IMR-90 (cell line): Measurements from ENCODE around the gene CALN1. TPM values are rescaled to one million over a fixed set of nuclear protein-coding genes. Genes with fewer than 3 reads are reported as not detected.

Source experiments
- ATAC-seq: fragments of 200-7000 bp; cut with Tn5 transposase; 2 replicates; pipeline ENCODE4 v1.9.1; 2020; ENCODE audit warnings: low read depth, mild to moderate bottlenecking, moderate library complexity
- BruUV-seq: library from RNA; stranded (reverse); fragments of 400-500 nt; replicated peaks from 2 replicates; lab custom pipeline; 2021; lab: Mats Ljungman, UMichigan
- CTCF ChIA-PET: fragments of 300-600 bp; formaldehyde crosslinking; extraction: SDS; loops from one replicate; lab custom pipeline; 2021; ENCODE audit warnings: antibody characterized with exemption; lab: Yijun Ruan, JAX
- POLR2A ChIA-PET: fragments of 300-600 bp; sonication (Branson Sonifier 250); formaldehyde crosslinking; loops from one replicate; lab custom pipeline; 2022; ENCODE audit warnings: antibody characterized with exemption; ENCODE audit not compliant: unreplicated experiment; lab: Charles Lee
- DNase-seq: peaks from one replicate; pipeline ENCODE4 v3.0.0; 2013
- H2AFZ ChIP-seq: replicated peaks from 2 replicates; pipeline ENCODE3; 2013; ENCODE audit warnings: low read length, mild to moderate bottlenecking; ENCODE audit not compliant: poor library complexity
- H2AK5ac ChIP-seq: 2 replicates; pipeline ENCODE4 v1.6.1; 2013; ENCODE audit warnings: low read depth, low read length, inconsistent platforms
- H2AK9ac ChIP-seq: replicated peaks from 2 replicates; pipeline ENCODE3; 2013; ENCODE audit warnings: mild to moderate bottlenecking, low read depth, low read length, moderate library complexity; ENCODE audit not compliant: poor library complexity
- H2BK120ac ChIP-seq: 2 replicates; pipeline ENCODE4 v1.6.1; 2013; ENCODE audit warnings: low read depth, low read length, inconsistent platforms
- H2BK15ac ChIP-seq: 3 replicates; pipeline ENCODE4 v1.6.1; 2013; ENCODE audit warnings: low read depth, low read length, inconsistent platforms
- H2BK20ac ChIP-seq: 2 replicates; pipeline ENCODE4 v1.6.1; 2013; ENCODE audit warnings: low read depth, mild to moderate bottlenecking, inconsistent platforms, low read length, moderate library complexity
- H2BK5ac ChIP-seq: 2 replicates; pipeline ENCODE4 v1.6.1; 2013; ENCODE audit warnings: mild to moderate bottlenecking, low read depth, low read length, inconsistent platforms; ENCODE audit not compliant: poor library complexity, severe bottlenecking
- H3K14ac ChIP-seq: replicated peaks from 2 replicates; pipeline ENCODE4 v1.6.1; 2013; ENCODE audit warnings: low read depth, low read length, inconsistent platforms
- H3K18ac ChIP-seq: 2 replicates; pipeline ENCODE4 v1.6.1; 2013; ENCODE audit warnings: low read depth, low read length, control low read depth
- H3K23ac ChIP-seq: 2 replicates; pipeline ENCODE4 v1.6.1; 2013; ENCODE audit warnings: low read depth, low read length, inconsistent platforms
- H3K27ac ChIP-seq: 2 replicates; pipeline ENCODE4 v1.5.1; 2013; ENCODE audit warnings: mild to moderate bottlenecking, control low read depth, low read length; ENCODE audit not compliant: insufficient read depth
- H3K27me3 ChIP-seq: 2 replicates; pipeline ENCODE4 v1.6.1; 2013; ENCODE audit warnings: low read length; ENCODE audit not compliant: control insufficient read depth, insufficient read depth
- H3K36me3 ChIP-seq: 2 replicates; pipeline ENCODE4 v1.6.1; 2013; ENCODE audit warnings: low read length, mixed read lengths; ENCODE audit not compliant: control insufficient read depth, insufficient read depth
- H3K4ac ChIP-seq: 2 replicates; pipeline ENCODE4 v1.6.1; 2013; ENCODE audit warnings: low read depth, low read length, inconsistent platforms
- H3K4me1 ChIP-seq: 2 replicates; pipeline ENCODE4 v1.6.1; 2013; ENCODE audit warnings: low read length, mixed read lengths; ENCODE audit not compliant: control insufficient read depth, insufficient read depth
- H3K4me2 ChIP-seq: 2 replicates; pipeline ENCODE4 v1.6.1; 2013; ENCODE audit warnings: low read depth, mild to moderate bottlenecking, control low read depth, low read length, moderate library complexity
- H3K4me3 ChIP-seq: 2 replicates; pipeline ENCODE4 v1.5.1; 2013; ENCODE audit warnings: low read depth, mild to moderate bottlenecking, control low read depth, low read length, moderate library complexity; ENCODE audit not compliant: insufficient read depth
- H3K56ac ChIP-seq: 2 replicates; pipeline ENCODE4 v1.6.1; 2013; ENCODE audit warnings: low read length, inconsistent platforms; ENCODE audit not compliant: insufficient read depth; ENCODE audit errors: extremely low read depth
- H3K79me1 ChIP-seq, 2 experiments: 2 replicates each; pipeline ENCODE4 v1.6.1; 2013; ENCODE audit warnings: low read length in 2 of 2, inconsistent platforms in 1 of 2, low read depth in 1 of 2
- H3K9ac ChIP-seq: 2 replicates; pipeline ENCODE4 v1.6.1; 2013; ENCODE audit warnings: low read depth, low read length, control low read depth
- H3K9me1 ChIP-seq: 2 replicates; pipeline ENCODE4 v1.6.1; 2013; ENCODE audit warnings: low read length, inconsistent platforms; ENCODE audit not compliant: insufficient read depth
- H3K9me3 ChIP-seq: 2 replicates; pipeline ENCODE4 v1.6.1; 2013; ENCODE audit warnings: low read length; ENCODE audit not compliant: control insufficient read depth, insufficient read depth
- H4K20me1 ChIP-seq: 2 replicates; pipeline ENCODE4 v1.6.1; 2013; ENCODE audit warnings: low read length, inconsistent platforms; ENCODE audit not compliant: insufficient read depth
- H4K5ac ChIP-seq: 2 replicates; pipeline ENCODE4 v1.6.1; 2013; ENCODE audit warnings: mild to moderate bottlenecking, low read depth, low read length, control low read depth
- H4K8ac ChIP-seq, 2 experiments: 2 replicates each; pipeline ENCODE4 v1.6.1; 2013; ENCODE audit warnings: low read depth in 2 of 2, low read length in 2 of 2, control low read depth in 1 of 2, inconsistent platforms in 1 of 2
- H4K91ac ChIP-seq: 2 replicates; pipeline ENCODE4 v1.6.1; 2013; ENCODE audit warnings: low read depth, low read length, inconsistent platforms; ENCODE audit not compliant: insufficient read depth
- BHLHE40 ChIP-seq: fragments of 150-350 bp; IDR thresholded peaks from 2 replicates; pipeline ENCODE4 v1.6.1; 2016; ENCODE audit warnings: mild to moderate bottlenecking, low read depth, low read length
- CEBPB ChIP-seq: IDR thresholded peaks from 2 replicates; pipeline ENCODE4 v1.6.1; 2012; ENCODE audit warnings: low read depth, low read length, improper control_type of control experiment
- CHD1 ChIP-seq: IDR thresholded peaks from 2 replicates; pipeline ENCODE4 v1.6.1; 2012; ENCODE audit warnings: low read depth, low read length, improper control_type of control experiment
- FOS ChIP-seq: fragments of 150-350 bp; IDR thresholded peaks from 2 replicates; pipeline ENCODE4 v1.6.1; 2016; ENCODE audit warnings: low read depth, low read length
- MAFK ChIP-seq: IDR thresholded peaks from 2 replicates; pipeline ENCODE4 v1.6.1; 2012; ENCODE audit warnings: low read depth, low read length, improper control_type of control experiment
- MAZ ChIP-seq: IDR thresholded peaks from 2 replicates; pipeline ENCODE4 v1.6.1; 2012; ENCODE audit warnings: low read depth, mild to moderate bottlenecking, low read length, improper control_type of control experiment, moderate library complexity, borderline replicate concordance
- MXI1 ChIP-seq: IDR thresholded peaks from 2 replicates; pipeline ENCODE4 v1.6.1; 2012; ENCODE audit warnings: low read depth, mild to moderate bottlenecking, low read length, moderate library complexity, borderline replicate concordance
- NFE2L2 ChIP-seq: fragments of 150-350 bp; IDR thresholded peaks from 2 replicates; pipeline ENCODE4 v1.6.1; 2016; ENCODE audit warnings: low read depth, mild to moderate bottlenecking, low read length
- POLR2A ChIP-seq: IDR thresholded peaks from 2 replicates; pipeline ENCODE4 v1.6.1; 2012; ENCODE audit warnings: mild to moderate bottlenecking, low read depth, low read length
- RAD21 ChIP-seq: IDR thresholded peaks from 2 replicates; pipeline ENCODE4 v1.6.1; 2012; ENCODE audit warnings: low read length, improper control_type of control experiment
- RCOR1 ChIP-seq: IDR thresholded peaks from 2 replicates; pipeline ENCODE4 v1.6.1; 2012; ENCODE audit warnings: mild to moderate bottlenecking, low read length, improper control_type of control experiment; ENCODE audit not compliant: insufficient replicate concordance
- RFX5 ChIP-seq: IDR thresholded peaks from 2 replicates; pipeline ENCODE4 v1.8.0; 2012; ENCODE audit warnings: low read depth, mild to moderate bottlenecking, low read length, moderate library complexity
- SMC3 ChIP-seq: fragments of 150-350 bp; IDR thresholded peaks from 2 replicates; pipeline ENCODE4 v1.6.1; 2016; ENCODE audit warnings: low read depth, mild to moderate bottlenecking, antibody characterized with exemption, low read length, moderate library complexity
- WGBS, 2 experiments: methylation state at CpG; one replicate each; pipeline versions ENCODE4 v1.1.5 to v1.1.7; 2013; ENCODE audit warnings: missing lambda C conversion rate in 2 of 2; ENCODE audit not compliant: insufficient read length in 1 of 2; ENCODE audit errors: extremely low coverage in 2 of 2; 5-methylcytosine and 5-hydroxymethylcytosine counted together
- dilution Hi-C: fragments of 300-500 bp; cut with HindIII; formaldehyde crosslinking; loops from one replicate; pipeline ENCODE4 v1.14.3; 2018; ENCODE audit warnings: low sequenced_read_pairs; ENCODE audit not compliant: unreplicated experiment
- in situ Hi-C: fragments of 300-500 bp; cut with MboI; formaldehyde crosslinking; loops from 3 replicates; pipeline ENCODE4 v1.14.3; 2019; ENCODE audit warnings: low sequenced_read_pairs, inconsistent platforms, mixed read lengths
- intact Hi-C: fragments of 100-400 bp; cut with micrococcal nuclease; formaldehyde crosslinking; loops from 2 replicates; pipeline ENCODE4 v1.10.0; 2022
- polyA plus RNA-seq, 3 experiments: library from polyadenylated mRNA; depleted of rRNA; stranded (reverse); fragments of >200 nt; gene quantifications; 2 replicates each; pipeline ENCODE4 v1.2.3, GENCODE V29; 2012; ENCODE audit warnings: low replicate concordance in 1 of 3
- total RNA-seq: library from RNA; depleted of rRNA; stranded (reverse); fragments of >200 nt; gene quantifications from 2 replicates; pipeline ENCODE4 v1.2.3, GENCODE V29; 2012
- TF ChIP-seq, protein P1 (sequence below): conservative IDR thresholded peaks from 2 replicates; pipeline ENCODE4 v1.5.1; 2012; ENCODE audit warnings: mild to moderate bottlenecking, low read depth, low read length, improper control_type of control experiment
- TF ChIP-seq, protein P2 (sequence below): fragments of 150-350 bp; IDR thresholded peaks from 2 replicates; pipeline ENCODE4 v1.6.1; 2016; ENCODE audit warnings: low read depth, mild to moderate bottlenecking, low read length, moderate library complexity, borderline replicate concordance
- TF ChIP-seq, protein P3 (sequence below): fragments of 150-350 bp; IDR thresholded peaks from 2 replicates; pipeline ENCODE4 v1.6.1; 2017; ENCODE audit warnings: mild to moderate bottlenecking, antibody characterized with exemption, low read length, low read depth

CALN1 gene
- total and polyA plus RNA-seq, 2 of the 4 experiments (the other 2 are of a cell fraction), result not detected

DNA sequence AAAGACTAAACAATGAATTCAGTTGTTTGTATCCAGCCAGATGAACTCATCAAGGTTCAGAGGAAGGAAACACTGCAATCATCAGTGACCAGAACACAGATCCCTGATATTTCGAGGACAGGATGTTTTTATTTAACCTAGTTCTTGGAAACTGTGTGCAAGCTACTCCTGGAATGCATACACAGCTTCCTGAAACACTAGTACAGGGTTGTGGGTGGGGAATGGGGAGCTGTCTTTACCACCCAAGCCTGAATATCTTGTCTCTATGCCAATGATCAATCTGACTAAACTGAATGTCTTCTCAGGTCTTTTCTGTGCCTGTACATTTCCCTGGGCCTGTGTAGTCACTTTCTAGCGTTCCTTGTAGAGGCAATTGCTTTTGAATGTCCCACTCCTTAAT is 374.6 kb downstream of the CALN1 start:
- no peak overlapping the region for H3K14ac ChIP-seq
- no peak overlapping the region for H3K4me2 ChIP-seq
- dilution Hi-C loops, result no loop called here
- no peak overlapping the region for H2BK120ac ChIP-seq
- H2BK15ac ChIP-seq, result no peak overlapping the region
- no peak overlapping the region for H3K27ac ChIP-seq
- H2BK5ac ChIP-seq, result no peak overlapping the region
- ChIA-PET POLR2A (no interaction called here), CTCF (no interaction called here)
- DNase-seq (no peak), ATAC-seq (no peak)
- no peak overlapping the region for H3K56ac ChIP-seq
- H3K4me1 ChIP-seq, result no peaks in the 10 kb centered on the region
- no TSS peak for BruUV-seq
- no peaks in the 10 kb centered on the region for H3K36me3 ChIP-seq
- no peak overlapping the region for H2BK20ac ChIP-seq
- no peak overlapping the region for H2AFZ ChIP-seq
- no peaks in the 10 kb centered on the region for H3K27me3 ChIP-seq
- WGBS, 2 experiments, result no CpG with 5 or more reads among the region's 2 CpGs
- H4K20me1 ChIP-seq, result no peaks in the 10 kb centered on the region
- H3K9ac ChIP-seq, result no peak overlapping the region
- H3K4me3 ChIP-seq, result no peak overlapping the region
- intact Hi-C loops, result no loop called here
- TF ChIP-seq RAD21, result no peak
- TF ChIP-seq, protein P1, sequence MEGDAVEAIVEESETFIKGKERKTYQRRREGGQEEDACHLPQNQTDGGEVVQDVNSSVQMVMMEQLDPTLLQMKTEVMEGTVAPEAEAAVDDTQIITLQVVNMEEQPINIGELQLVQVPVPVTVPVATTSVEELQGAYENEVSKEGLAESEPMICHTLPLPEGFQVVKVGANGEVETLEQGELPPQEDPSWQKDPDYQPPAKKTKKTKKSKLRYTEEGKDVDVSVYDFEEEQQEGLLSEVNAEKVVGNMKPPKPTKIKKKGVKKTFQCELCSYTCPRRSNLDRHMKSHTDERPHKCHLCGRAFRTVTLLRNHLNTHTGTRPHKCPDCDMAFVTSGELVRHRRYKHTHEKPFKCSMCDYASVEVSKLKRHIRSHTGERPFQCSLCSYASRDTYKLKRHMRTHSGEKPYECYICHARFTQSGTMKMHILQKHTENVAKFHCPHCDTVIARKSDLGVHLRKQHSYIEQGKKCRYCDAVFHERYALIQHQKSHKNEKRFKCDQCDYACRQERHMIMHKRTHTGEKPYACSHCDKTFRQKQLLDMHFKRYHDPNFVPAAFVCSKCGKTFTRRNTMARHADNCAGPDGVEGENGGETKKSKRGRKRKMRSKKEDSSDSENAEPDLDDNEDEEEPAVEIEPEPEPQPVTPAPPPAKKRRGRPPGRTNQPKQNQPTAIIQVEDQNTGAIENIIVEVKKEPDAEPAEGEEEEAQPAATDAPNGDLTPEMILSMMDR, result no peak
- TF ChIP-seq, protein P2, sequence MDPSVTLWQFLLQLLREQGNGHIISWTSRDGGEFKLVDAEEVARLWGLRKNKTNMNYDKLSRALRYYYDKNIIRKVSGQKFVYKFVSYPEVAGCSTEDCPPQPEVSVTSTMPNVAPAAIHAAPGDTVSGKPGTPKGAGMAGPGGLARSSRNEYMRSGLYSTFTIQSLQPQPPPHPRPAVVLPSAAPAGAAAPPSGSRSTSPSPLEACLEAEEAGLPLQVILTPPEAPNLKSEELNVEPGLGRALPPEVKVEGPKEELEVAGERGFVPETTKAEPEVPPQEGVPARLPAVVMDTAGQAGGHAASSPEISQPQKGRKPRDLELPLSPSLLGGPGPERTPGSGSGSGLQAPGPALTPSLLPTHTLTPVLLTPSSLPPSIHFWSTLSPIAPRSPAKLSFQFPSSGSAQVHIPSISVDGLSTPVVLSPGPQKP, result no peak
- no peak for TF ChIP-seq CHD1
- no peak for TF ChIP-seq SMC3
- no peak for TF ChIP-seq MAFK
- TF ChIP-seq RFX5, result no peak
- no peak for TF ChIP-seq RCOR1
- no peak for TF ChIP-seq BHLHE40
- no peak for TF ChIP-seq MAZ
- TF ChIP-seq NFE2L2, result no peak
- no peak for TF ChIP-seq POLR2A
- TF ChIP-seq, protein P3, sequence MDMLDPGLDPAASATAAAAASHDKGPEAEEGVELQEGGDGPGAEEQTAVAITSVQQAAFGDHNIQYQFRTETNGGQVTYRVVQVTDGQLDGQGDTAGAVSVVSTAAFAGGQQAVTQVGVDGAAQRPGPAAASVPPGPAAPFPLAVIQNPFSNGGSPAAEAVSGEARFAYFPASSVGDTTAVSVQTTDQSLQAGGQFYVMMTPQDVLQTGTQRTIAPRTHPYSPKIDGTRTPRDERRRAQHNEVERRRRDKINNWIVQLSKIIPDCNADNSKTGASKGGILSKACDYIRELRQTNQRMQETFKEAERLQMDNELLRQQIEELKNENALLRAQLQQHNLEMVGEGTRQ, result no peak
- no peak for TF ChIP-seq MXI1
- no peak for TF ChIP-seq CEBPB
- no peak for TF ChIP-seq FOS
- no peak overlapping the region for H3K18ac ChIP-seq
- H3K23ac ChIP-seq, result no peak overlapping the region
- H4K8ac ChIP-seq, result no peak overlapping the region
- no peak overlapping the region for H4K5ac ChIP-seq
- in situ Hi-C loops, result no loop called here
- H2AK5ac ChIP-seq, result no peak overlapping the region
- H3K9me1 ChIP-seq, result no peaks in the 10 kb centered on the region
- no peak overlapping the region for H2AK9ac ChIP-seq
- no peak overlapping the region for H4K91ac ChIP-seq
- H3K79me1 ChIP-seq, result no peaks in the 10 kb centered on the region
- no peak overlapping the region for H3K4ac ChIP-seq
- peaks cover 18% of the 10 kb centered on the region for H3K9me3 ChIP-seq
